KOPT-K1 (cell line): ENCODE measurements around the gene PGP.
A peak's percentile ranks its signal among the peaks of the same experiment; 100 is the strongest.

Source experiments
- H3K27ac ChIP-seq: fragments of 200-600 bp; sonication (generic); 2 replicates; pipeline ENCODE4 v1.5.1; 2016; ENCODE audit warnings: antibody characterized with exemption, mild to moderate bottlenecking, low read depth, low read length; ENCODE audit not compliant: poor library complexity, severe bottlenecking
- H3K36me3 ChIP-seq: fragments of 200-600 bp; sonication (generic); 2 replicates; pipeline ENCODE4 v1.5.1; 2017; ENCODE audit warnings: antibody characterized with exemption, mild to moderate bottlenecking, low read length, moderate library complexity; ENCODE audit not compliant: insufficient read depth
- H3K9me3 ChIP-seq: fragments of 200-600 bp; sonication (generic); 2 replicates; pipeline ENCODE4 v1.5.1; 2017; ENCODE audit warnings: antibody characterized with exemption, low read length, mild to moderate bottlenecking; ENCODE audit not compliant: insufficient read depth, poor library complexity, severe bottlenecking

The PGP gene

GRCh38 chr16:2232094-2232990, 17.7 kb upstream of the PGP start:
- Histone ChIP-seq H3K36me3 (peaks cover 88% of the 10 kb centered on the region), H3K9me3 (no peaks in the 10 kb centered on the region), H3K27ac (no peak overlapping the region)

- no peak overlapping the region for H3K27ac ChIP-seq
- peaks cover 93% of the 10 kb centered on the region for H3K36me3 ChIP-seq
- no peaks in the 10 kb centered on the region for H3K9me3 ChIP-seq
These were observed 16.6 kb upstream of the PGP start for GRCh38 chr16:2231016-2231931.

GRCh38 chr16:2230376-2230775, 15.7 kb upstream of the PGP start:
- H3K36me3 ChIP-seq: peaks cover 86% of the 10 kb centered on the region
- H3K9me3 ChIP-seq: no peaks in the 10 kb centered on the region
- no peak overlapping the region for H3K27ac ChIP-seq

- H3K36me3 ChIP-seq: peaks cover 80% of the 10 kb centered on the region
- no peak overlapping the region for H3K27ac ChIP-seq
These were observed 15.1 kb upstream of the PGP start for GRCh38 chr16:2229632-2230250.

GRCh38 chr16:2229091-2229490, 14.5 kb upstream of the PGP start:
- Histone ChIP-seq H3K9me3 (no peaks in the 10 kb centered on the region), H3K36me3 (peaks cover 73% of the 10 kb centered on the region), H3K27ac (no peak overlapping the region)

More at GRCh38 chr16:2229632-2230250, 15.1 kb upstream of the PGP start:
- no peaks in the 10 kb centered on the region for H3K9me3 ChIP-seq

GRCh38 chr16:2228161-2228824, 13.7 kb upstream of the PGP start:
- no peaks in the 10 kb centered on the region for H3K9me3 ChIP-seq
- H3K36me3 ChIP-seq: peaks cover 65% of the 10 kb centered on the region
- H3K27ac ChIP-seq: no peak overlapping the region

- Histone ChIP-seq H3K9me3 (no peaks in the 10 kb centered on the region), H3K27ac (no peak overlapping the region), H3K36me3 (peaks cover 51% of the 10 kb centered on the region)
These were observed 12.3 kb upstream of the PGP start for GRCh38 chr16:2226918-2227317.

GRCh38 chr16:2226245-2226793, 11.7 kb upstream of the PGP start:
- peaks cover 45% of the 10 kb centered on the region for H3K36me3 ChIP-seq
- H3K9me3 ChIP-seq: no peaks in the 10 kb centered on the region
- no peak overlapping the region for H3K27ac ChIP-seq

GRCh38 chr16:2223942-2224486, 9.4 kb upstream of the PGP start:
- Histone ChIP-seq H3K36me3 (peaks cover 22% of the 10 kb centered on the region), H3K9me3 (no peaks in the 10 kb centered on the region), H3K27ac (peak overlapping the region; percentile 77)

- peak within 1 kb of the TSS; percentile 77 for H3K27ac ChIP-seq
- H3K9me3 ChIP-seq: no peaks in the 10 kb centered on the region
- H3K36me3 ChIP-seq: peaks cover 16% of the 10 kb centered on the region
These were observed 8.7 kb upstream of the PGP start, which contains the start of gene E4F1 for GRCh38 chr16:2223221-2223941. TSS of gene E4F1 (plus strand) at chr16:2223591. CDS start at chr16:2223614, 23 bp downstream.

- Histone ChIP-seq H3K36me3 (peaks cover 17% of the 10 kb centered on the region), H3K9me3 (no peaks in the 10 kb centered on the region), H3K27ac (no peak overlapping the region)
These were observed 1.7 kb upstream of the PGP start for GRCh38 chr16:2216330-2216729.

GRCh38 chr16:2213817-2214718, 572 bp downstream of the PGP start:
- peaks cover 35% of the 10 kb centered on the region for H3K36me3 ChIP-seq
- H3K27ac ChIP-seq: peak overlapping the region; percentile 77
- no peaks in the 10 kb centered on the region for H3K9me3 ChIP-seq
